8988T (cell line): ENCODE measurements around the gene TMEM61.
"Not testable (repeated sequence)": the region's sequence is repeated elsewhere in the genome, so short reads cannot be mapped to it uniquely, and the experiment has no call there.

Experiments used
- DNase-seq: peaks from one replicate; pipeline ENCODE4 v3.0.0; 2011

The TMEM61 gene

GRCh38 chr1:54980528-54981241, at the start of gene TMEM61:
TSS of gene TMEM61 (plus strand) at chr1:54980628. CDS start at chr1:54981066, 438 bp downstream.
- DNase-seq = no peak

GRCh38 chr1:54931275-54931840, 49.1 kb upstream of the TMEM61 start:
- DNase-seq = no peak

- not testable (repeated sequence) for DNase-seq
Measured at GRCh38 chr1:54934081-54934480, 46.3 kb upstream of the TMEM61 start.

GRCh38 chr1:54934869-54935268, 45.6 kb upstream of the TMEM61 start:
- no peak for DNase-seq

- no peak for DNase-seq
Measured at GRCh38 chr1:54936791-54937190, 43.6 kb upstream of the TMEM61 start.

- no peak for DNase-seq
Measured at GRCh38 chr1:54937469-54937868, 43.0 kb upstream of the TMEM61 start.

- not testable (repeated sequence) for DNase-seq
Measured at GRCh38 chr1:54938955-54939354, 41.5 kb upstream of the TMEM61 start.

- no peak for DNase-seq
Measured at GRCh38 chr1:54940042-54940441, 40.4 kb upstream of the TMEM61 start.

GRCh38 chr1:54942976-54943375, 37.5 kb upstream of the TMEM61 start:
- DNase-seq = no peak

GRCh38 chr1:54944610-54945392, 35.6 kb upstream of the TMEM61 start:
- DNase-seq = peak; percentile 46

GRCh38 chr1:54945393-54945936, 35.0 kb upstream of the TMEM61 start:
- no peak for DNase-seq

- DNase-seq = no peak
Measured at GRCh38 chr1:54947540-54947939, 32.9 kb upstream of the TMEM61 start.

- no peak for DNase-seq
Measured at GRCh38 chr1:54949053-54949452, 31.4 kb upstream of the TMEM61 start.

GRCh38 chr1:54950006-54950368, 30.4 kb upstream of the TMEM61 start:
- no peak for DNase-seq

- peak; percentile 44 for DNase-seq
Measured at GRCh38 chr1:54950369-54951163, 29.9 kb upstream of the TMEM61 start.

GRCh38 chr1:54951810-54952226, 28.6 kb upstream of the TMEM61 start:
- DNase-seq = no peak

- no peak for DNase-seq
Measured at GRCh38 chr1:54952950-54953718, 27.3 kb upstream of the TMEM61 start.

GRCh38 chr1:54953846-54954245, 26.6 kb upstream of the TMEM61 start:
- no peak for DNase-seq

GRCh38 chr1:54955359-54955758, 25.1 kb upstream of the TMEM61 start:
- DNase-seq = no peak

- DNase-seq = no peak
Measured at GRCh38 chr1:54956726-54957125, 23.7 kb upstream of the TMEM61 start.

GRCh38 chr1:54959241-54959640, 21.2 kb upstream of the TMEM61 start:
- no peak for DNase-seq
